ENCODE results near the gene LRRC14B. TPM values are rescaled to one million over a fixed set of nuclear protein-coding genes. Genes with fewer than 3 reads are reported as not detected.

Gene LRRC14B
- total and polyA plus RNA-seq, 10 donors, result 0.10 TPM; not detected in 9

DNA sequence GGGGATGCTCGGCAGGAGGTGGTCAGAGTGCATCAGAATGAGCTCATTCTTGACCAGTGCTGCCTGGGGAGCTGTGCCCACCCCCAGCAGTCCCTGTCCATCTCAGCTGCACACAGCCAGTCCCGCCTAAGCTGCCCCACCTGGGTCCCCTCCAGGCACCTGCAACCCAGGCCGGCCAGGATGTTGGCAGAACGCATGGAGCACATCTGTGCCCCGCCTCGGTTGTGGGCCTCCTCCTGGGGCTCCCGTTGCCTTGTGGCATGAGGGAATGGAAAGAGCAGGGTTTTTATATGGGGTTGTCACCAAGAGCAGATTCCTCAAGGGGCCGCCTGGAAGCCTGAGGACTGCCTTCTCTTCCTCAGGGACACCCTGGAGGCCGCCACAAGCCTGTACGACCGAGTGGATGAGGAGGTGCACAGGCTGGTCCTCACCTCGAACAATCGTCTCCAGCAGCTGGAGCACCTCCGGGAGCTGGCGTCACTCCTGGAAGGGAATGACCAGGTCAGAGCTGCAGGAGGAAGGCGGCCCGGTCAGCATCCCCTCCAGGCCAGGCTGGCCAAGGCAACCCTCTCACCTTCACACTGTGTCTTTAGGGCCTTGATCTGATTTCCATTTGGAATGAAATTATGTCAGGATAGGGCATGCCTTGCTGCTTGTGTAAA, 34.8 kb upstream of the LRRC14B start:
- intact Hi-C loops (cut with DNase I; ENCODE audit: low total_unique reads), result no loop called here
- TF ChIP-seq POLR2AphosphoS5 (IDR thresholded peaks at IDR 0.05), result no peak
- no peak for TF ChIP-seq POLR2A (IDR thresholded peaks at IDR 0.05)
- TF ChIP-seq, protein P1, sequence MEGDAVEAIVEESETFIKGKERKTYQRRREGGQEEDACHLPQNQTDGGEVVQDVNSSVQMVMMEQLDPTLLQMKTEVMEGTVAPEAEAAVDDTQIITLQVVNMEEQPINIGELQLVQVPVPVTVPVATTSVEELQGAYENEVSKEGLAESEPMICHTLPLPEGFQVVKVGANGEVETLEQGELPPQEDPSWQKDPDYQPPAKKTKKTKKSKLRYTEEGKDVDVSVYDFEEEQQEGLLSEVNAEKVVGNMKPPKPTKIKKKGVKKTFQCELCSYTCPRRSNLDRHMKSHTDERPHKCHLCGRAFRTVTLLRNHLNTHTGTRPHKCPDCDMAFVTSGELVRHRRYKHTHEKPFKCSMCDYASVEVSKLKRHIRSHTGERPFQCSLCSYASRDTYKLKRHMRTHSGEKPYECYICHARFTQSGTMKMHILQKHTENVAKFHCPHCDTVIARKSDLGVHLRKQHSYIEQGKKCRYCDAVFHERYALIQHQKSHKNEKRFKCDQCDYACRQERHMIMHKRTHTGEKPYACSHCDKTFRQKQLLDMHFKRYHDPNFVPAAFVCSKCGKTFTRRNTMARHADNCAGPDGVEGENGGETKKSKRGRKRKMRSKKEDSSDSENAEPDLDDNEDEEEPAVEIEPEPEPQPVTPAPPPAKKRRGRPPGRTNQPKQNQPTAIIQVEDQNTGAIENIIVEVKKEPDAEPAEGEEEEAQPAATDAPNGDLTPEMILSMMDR (IDR thresholded peaks at IDR 0.05 in 8 of 11, conservative IDR thresholded peaks at IDR 0.05 in 3 of 11), result no peak
- 84 to 92% (median 88%) methylated on average over 16 to 17 of the region's 17 CpGs for WGBS, 5 donors
- Histone ChIP-seq H3K4me1 (no peaks in the 10 kb centered on the region), H3K27me3 (replicated peaks in 1 of 7) (peaks cover 0 to 43% (median 0%) of the 10 kb centered on the region in 7 donors), H3K27ac (no peak overlapping the region), H3K4me3 (no peak overlapping the region), H3K36me3 (no peaks in the 10 kb centered on the region), H3K9me3 (no peaks in the 10 kb centered on the region)
- peak; percentile 66 for DNase-seq

DNA sequence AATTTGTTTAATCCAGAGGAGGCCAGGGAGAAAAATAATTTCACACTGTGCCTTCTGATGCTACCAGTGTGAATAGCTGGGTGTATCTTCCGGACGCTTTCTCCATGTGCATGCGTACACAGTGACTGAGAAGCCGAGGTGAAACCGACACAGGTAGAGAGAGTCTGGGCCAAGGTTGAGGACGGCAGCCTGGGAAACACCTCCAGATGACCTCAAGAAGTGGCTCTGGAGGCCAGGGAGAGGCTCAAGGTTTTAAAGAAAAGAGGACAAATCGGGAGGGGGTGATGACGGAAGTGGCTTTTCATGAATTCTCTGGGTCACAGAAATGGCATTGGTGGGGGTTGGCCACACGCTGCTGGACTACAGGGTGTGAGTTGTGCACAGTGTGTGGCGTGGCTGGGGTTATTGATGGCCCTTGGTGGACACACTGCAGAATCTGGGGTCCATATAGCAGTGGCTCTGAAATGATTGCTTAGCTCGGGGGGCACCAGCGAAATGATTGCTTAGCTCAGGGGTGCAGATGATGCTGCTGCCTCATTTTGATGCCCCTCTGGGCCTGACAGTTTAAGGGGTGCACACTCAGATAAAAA, 34.1 kb upstream of the LRRC14B start:
- Histone ChIP-seq H3K36me3 (no peaks in the 10 kb centered on the region), H3K4me1 (no peaks in the 10 kb centered on the region), H3K27me3 (replicated peaks in 1 of 7) (peaks cover 0 to 50% (median 0%) of the 10 kb centered on the region in 7 donors), H3K9me3 (no peaks in the 10 kb centered on the region), H3K27ac (no peak overlapping the region), H3K4me3 (no peak overlapping the region)
- intact Hi-C loops (cut with DNase I; ENCODE audit: low total_unique reads), result no loop called here
- DNase-seq, result peak; percentile 25
- TF ChIP-seq, protein P1 (IDR thresholded peaks at IDR 0.05 in 8 of 11, conservative IDR thresholded peaks at IDR 0.05 in 3 of 11), result no peak
- TF ChIP-seq POLR2AphosphoS5 (IDR thresholded peaks at IDR 0.05) (no peak), POLR2A (IDR thresholded peaks at IDR 0.05) (no peak)
- 83 to 96% (median 89%) methylated on average over 12 of the region's 12 CpGs for WGBS, 5 donors

DNA sequence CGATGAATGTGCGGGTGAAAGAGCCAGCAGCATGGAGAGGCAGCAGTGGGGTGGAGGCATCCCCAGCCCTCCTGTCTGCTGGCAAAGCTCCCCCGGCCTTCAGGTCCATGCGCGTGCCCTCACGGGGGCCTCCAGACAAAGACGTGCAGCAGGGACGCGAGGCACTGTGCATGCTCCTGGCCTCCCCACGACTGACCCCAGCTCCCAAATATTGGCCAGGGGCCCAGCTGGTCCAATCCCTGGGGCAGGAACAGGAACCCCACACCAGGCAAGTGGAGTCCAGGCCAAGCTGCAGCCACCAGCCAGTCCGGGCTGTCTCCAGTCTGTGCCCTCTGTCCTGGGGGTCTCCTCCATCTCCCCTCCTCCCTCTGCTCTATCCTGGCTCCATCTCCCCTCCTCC, 33.5 kb upstream of the LRRC14B start:
- peak; percentile 42 for DNase-seq
- peaks cover 0 to 56% (median 0%) of the 10 kb centered on the region in 7 donors for H3K27me3 ChIP-seq (replicated peaks in 1 of 7)
- intact Hi-C loops (cut with DNase I; ENCODE audit: low total_unique reads), result no loop called here
- TF ChIP-seq POLR2AphosphoS5 (IDR thresholded peaks at IDR 0.05) (no peak), POLR2A (IDR thresholded peaks at IDR 0.05) (no peak)
- TF ChIP-seq, protein P1 (IDR thresholded peaks at IDR 0.05 in 8 of 11, conservative IDR thresholded peaks at IDR 0.05 in 3 of 11), result no peak
- no peaks in the 10 kb centered on the region for H3K4me1 ChIP-seq
- WGBS, 5 donors, result 86 to 92% (median 90%) methylated on average over 11 of the region's 11 CpGs
- no peaks in the 10 kb centered on the region for H3K9me3 ChIP-seq
- no peak overlapping the region for H3K27ac ChIP-seq
- H3K4me3 ChIP-seq, result no peak overlapping the region
- no peaks in the 10 kb centered on the region for H3K36me3 ChIP-seq

DNA sequence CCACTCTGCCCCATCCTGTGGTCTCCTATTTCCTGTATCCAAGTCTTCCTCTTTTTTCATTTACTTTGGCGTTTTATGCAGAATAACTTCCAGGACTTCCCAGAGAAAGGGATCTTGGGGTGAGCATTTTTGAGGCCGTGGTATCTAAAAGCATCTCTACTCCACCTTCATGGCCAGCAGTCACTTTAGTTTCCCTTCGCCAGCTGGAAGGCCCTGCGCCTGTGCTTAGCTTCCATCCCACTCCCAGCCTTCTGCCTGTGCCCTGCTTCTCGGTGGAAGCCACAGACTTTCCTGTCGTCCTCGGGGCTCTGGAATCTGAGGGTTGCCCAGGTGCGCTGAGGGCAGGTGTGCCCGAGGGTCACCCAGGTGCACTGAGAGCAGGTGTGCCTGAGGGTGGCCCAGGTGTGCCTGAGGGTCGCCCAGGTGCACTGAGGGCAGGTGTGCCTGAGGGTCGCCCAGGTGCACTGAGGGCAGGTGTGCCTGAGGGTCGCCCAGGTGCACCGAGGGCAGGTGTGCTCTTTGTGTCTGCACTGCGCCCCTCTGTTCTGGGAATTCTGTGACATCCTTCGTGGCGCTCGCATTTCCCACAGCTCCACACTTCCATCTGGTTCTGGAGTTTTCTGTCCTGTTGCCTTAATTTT, 32.4 kb upstream of the LRRC14B start:
- WGBS, 5 donors, result 66 to 80% (median 69%) methylated on average over 14 to 17 of the region's 17 CpGs
- Histone ChIP-seq H3K27me3 (replicated peaks in 1 of 7) (peaks cover 0 to 58% (median 0%) of the 10 kb centered on the region in 7 donors), H3K36me3 (no peaks in the 10 kb centered on the region), H3K4me1 (no peaks in the 10 kb centered on the region), H3K4me3 (no peak overlapping the region), H3K9me3 (no peaks in the 10 kb centered on the region), H3K27ac (no peak overlapping the region)
- TF ChIP-seq, protein P1 (IDR thresholded peaks at IDR 0.05 in 8 of 11, conservative IDR thresholded peaks at IDR 0.05 in 3 of 11), result no peak
- TF ChIP-seq POLR2AphosphoS5 (IDR thresholded peaks at IDR 0.05), result no peak
- no peak for TF ChIP-seq POLR2A (IDR thresholded peaks at IDR 0.05)
- DNase-seq, result peak; percentile 51
- intact Hi-C loops (cut with DNase I; ENCODE audit: low total_unique reads), result no loop called here

Data from spleen (tissue), 11 donors.